Nephron progenitor cell (in vitro differentiated cells): Measurements from ENCODE around the gene CAMK1.

Experiments
- DNase-seq: peaks from one replicate; pipeline ENCODE4 v3.0.0; 2021
- H3K27ac Mint-ChIP-seq: 2 replicates; pipeline ENCODE4 v1.8.0; 2021; ENCODE audit warnings: mild to moderate bottlenecking, moderate library complexity, mixed read lengths
- H3K27me3 Mint-ChIP-seq: 2 replicates; pipeline ENCODE4 v1.8.0; 2021; ENCODE audit warnings: mild to moderate bottlenecking, low read depth, mixed read lengths; ENCODE audit not compliant: poor library complexity
- H3K36me3 Mint-ChIP-seq: 2 replicates; pipeline ENCODE4 v1.8.0; 2021; ENCODE audit warnings: low read depth, mixed read lengths
- H3K4me1 Mint-ChIP-seq: 2 replicates; pipeline ENCODE4 v1.8.0; 2021; ENCODE audit warnings: mixed read lengths
- H3K4me3 Mint-ChIP-seq: 2 replicates; pipeline ENCODE4 v1.8.0; 2021; ENCODE audit warnings: mild to moderate bottlenecking, moderate library complexity, mixed read lengths
- H3K9me3 Mint-ChIP-seq: 2 replicates; pipeline ENCODE4 v1.8.0; 2021; ENCODE audit warnings: mild to moderate bottlenecking, moderate library complexity, mixed read lengths
- TF ChIP-seq, protein P1 (sequence below): fragments of 200-600 bp; sonication (generic); IDR thresholded peaks from 2 replicates; pipeline ENCODE4 v1.5.0; 2021; ENCODE audit warnings: antibody characterized with exemption

CAMK1 gene

DNA sequence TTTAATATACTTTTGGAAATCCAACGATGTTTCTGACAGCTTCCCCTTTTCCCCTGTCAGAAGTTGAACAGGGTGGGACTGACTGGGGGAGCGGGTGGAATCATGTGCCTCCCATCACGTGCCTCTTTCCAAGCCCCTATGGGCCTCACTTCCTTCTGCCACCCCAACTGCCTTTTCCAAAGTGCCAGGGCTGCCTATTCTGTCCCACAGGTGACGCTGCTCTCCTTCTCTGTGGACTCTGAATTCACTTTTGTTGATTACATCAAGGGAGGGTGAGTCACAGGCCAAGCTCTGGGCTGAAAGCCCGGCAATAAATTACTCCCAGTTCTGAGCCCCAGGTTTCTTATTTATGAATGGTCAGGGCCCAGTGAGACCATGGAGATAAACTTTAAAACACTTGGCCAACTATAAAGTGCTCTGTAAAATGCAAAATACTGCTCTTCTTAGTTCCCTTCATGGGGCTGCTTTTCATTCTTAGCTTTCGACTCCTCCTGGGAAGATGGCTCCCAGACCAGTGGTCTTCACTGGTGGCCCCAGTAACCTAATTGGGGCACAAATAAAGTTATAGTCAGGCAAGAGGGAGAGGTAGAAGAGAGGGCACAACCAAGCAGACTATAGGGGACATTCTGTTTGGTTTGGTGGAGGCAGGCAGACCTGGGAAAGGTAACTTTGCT is 53.8 kb downstream of the CAMK1 start:
- H3K4me1 Mint-ChIP-seq: no peaks in the 10 kb centered on the region
- TF ChIP-seq, protein P1, sequence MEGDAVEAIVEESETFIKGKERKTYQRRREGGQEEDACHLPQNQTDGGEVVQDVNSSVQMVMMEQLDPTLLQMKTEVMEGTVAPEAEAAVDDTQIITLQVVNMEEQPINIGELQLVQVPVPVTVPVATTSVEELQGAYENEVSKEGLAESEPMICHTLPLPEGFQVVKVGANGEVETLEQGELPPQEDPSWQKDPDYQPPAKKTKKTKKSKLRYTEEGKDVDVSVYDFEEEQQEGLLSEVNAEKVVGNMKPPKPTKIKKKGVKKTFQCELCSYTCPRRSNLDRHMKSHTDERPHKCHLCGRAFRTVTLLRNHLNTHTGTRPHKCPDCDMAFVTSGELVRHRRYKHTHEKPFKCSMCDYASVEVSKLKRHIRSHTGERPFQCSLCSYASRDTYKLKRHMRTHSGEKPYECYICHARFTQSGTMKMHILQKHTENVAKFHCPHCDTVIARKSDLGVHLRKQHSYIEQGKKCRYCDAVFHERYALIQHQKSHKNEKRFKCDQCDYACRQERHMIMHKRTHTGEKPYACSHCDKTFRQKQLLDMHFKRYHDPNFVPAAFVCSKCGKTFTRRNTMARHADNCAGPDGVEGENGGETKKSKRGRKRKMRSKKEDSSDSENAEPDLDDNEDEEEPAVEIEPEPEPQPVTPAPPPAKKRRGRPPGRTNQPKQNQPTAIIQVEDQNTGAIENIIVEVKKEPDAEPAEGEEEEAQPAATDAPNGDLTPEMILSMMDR: no peak
- peaks cover 35% of the 10 kb centered on the region for H3K27me3 Mint-ChIP-seq
- no peaks in the 10 kb centered on the region for H3K9me3 Mint-ChIP-seq
- DNase-seq: no peak
- no peaks in the 10 kb centered on the region for H3K36me3 Mint-ChIP-seq
- H3K27ac Mint-ChIP-seq: no peak overlapping the region
- no peak overlapping the region for H3K4me3 Mint-ChIP-seq

DNA sequence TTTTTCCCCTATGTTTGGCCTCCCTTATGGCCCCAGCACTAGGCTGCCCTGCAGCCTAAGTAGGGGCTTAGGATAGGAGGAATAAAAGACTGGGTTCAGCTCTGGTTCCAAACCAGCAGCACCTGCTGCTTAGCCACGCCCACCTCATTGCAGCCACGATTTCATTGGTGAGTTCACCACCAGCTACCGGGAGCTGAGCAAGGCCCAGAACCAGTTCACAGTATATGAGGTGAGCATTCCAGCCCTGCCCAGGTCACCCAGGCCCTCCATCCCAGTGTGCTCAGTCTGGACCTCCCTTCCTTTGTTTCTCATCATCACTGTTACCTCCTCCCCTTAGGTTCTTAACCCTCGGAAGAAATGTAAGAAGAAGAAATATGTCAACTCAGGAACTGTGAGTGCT is 54.6 kb downstream of the CAMK1 start:
- TF ChIP-seq, protein P1: no peak
- Mint-ChIP-seq H3K4me1 (no peaks in the 10 kb centered on the region), H3K36me3 (no peaks in the 10 kb centered on the region), H3K9me3 (no peaks in the 10 kb centered on the region), H3K27ac (no peak overlapping the region), H3K27me3 (peaks cover 39% of the 10 kb centered on the region), H3K4me3 (no peak overlapping the region)
- no peak for DNase-seq

DNA sequence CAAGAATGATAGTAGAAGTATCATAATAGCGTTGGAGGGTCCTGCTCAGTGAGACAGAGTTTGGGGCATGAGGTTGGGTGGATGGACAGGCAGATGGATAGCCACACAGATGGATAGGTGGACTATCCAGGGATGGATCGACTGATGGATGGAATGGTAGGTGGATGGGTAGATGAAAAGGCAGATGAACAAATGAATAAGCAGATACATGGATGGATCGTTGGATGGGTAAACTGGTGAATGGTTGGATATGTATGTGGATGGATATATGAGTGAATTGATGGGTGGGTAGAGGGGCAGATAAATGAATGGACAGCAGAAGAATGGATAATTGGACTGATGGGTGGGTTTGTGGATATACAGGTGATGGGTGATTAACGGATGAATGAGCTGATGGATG is 56.6 kb downstream of the CAMK1 start:
- no peak overlapping the region for H3K4me3 Mint-ChIP-seq
- no peak for DNase-seq

DNA sequence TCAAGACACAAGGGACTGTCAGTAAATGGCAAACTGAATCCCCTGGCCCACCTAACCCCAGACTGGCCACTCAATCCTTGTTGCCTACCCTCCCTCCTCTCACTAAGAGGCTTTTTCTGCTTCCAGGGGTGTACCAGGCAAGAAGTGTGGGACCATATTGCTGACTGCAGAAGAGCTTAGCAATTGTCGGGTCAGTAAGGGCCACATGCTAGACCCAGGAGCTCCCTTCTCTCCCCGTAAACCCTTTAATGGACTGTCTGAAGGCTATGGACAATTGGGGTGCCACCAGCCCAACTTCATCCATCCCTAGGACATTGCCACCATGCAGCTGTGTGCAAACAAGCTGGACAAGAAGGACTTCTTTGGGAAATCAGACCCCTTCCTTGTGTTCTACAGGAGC is 57.3 kb downstream of the CAMK1 start:
- no peak for DNase-seq
- Mint-ChIP-seq H3K27me3 (peaks cover 35% of the 10 kb centered on the region), H3K36me3 (no peaks in the 10 kb centered on the region), H3K4me1 (no peaks in the 10 kb centered on the region), H3K27ac (no peak overlapping the region), H3K9me3 (no peaks in the 10 kb centered on the region), H3K4me3 (no peak overlapping the region)
- TF ChIP-seq, protein P1: no peak

More for the DNA sequence above, 56.6 kb downstream of the CAMK1 start:
- TF ChIP-seq, protein P1: no peak
- no peaks in the 10 kb centered on the region for H3K4me1 Mint-ChIP-seq
- no peaks in the 10 kb centered on the region for H3K9me3 Mint-ChIP-seq
- H3K36me3 Mint-ChIP-seq: no peaks in the 10 kb centered on the region
- peaks cover 40% of the 10 kb centered on the region for H3K27me3 Mint-ChIP-seq
- no peak overlapping the region for H3K27ac Mint-ChIP-seq

DNA sequence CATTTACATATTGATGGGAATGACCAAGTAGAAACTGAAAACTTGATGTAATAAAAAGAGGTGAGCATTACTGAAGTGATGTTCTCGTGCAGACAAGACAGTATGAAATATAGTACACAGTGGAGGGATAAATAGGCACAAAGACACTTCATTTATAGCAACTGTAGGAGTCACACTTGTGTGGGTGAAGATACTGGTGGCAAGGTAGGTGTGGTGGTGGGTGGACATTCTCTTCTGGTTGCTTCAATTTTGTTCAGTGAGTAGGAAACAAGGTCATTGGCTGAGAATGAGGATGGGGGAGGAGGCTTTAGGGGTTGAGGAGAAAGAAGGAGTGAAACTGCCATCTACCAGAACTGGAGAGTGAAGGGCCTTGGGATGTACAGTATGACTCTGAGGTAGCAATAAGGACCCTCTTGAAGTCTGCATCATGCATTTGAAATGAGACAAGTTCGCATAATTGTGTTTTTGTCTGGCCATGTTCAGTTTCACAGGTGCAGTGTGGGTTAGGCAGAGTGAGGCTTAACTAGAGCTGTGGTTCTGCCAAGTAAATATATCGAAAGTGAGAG is 59.5 kb downstream of the CAMK1 start:
- Mint-ChIP-seq H3K27me3 (peaks cover 44% of the 10 kb centered on the region), H3K27ac (no peak overlapping the region), H3K4me1 (no peaks in the 10 kb centered on the region), H3K4me3 (no peak overlapping the region), H3K9me3 (no peaks in the 10 kb centered on the region), H3K36me3 (no peaks in the 10 kb centered on the region)
- DNase-seq: no peak
- TF ChIP-seq, protein P1: no peak
